Testis (tissue), 2 donors: Measurements from ENCODE around the gene UBE2D3.

Experiments
- POLR2A ChIP-seq: fragments of 450-650 bp; IDR thresholded peaks from one replicate; pipeline ENCODE4 v1.6.1; 2017; ENCODE audit warnings: antibody characterized with exemption, mild to moderate bottlenecking, moderate library complexity
- TF ChIP-seq, protein P1 (sequence below), 3 experiments: fragments of 450-650 bp in 2 of 3; fragments of 200-600 bp in 1 of 3; sonication (generic) in 1 of 3; IDR thresholded peaks; one replicate each; pipeline ENCODE4 v1.5.1; 2016 to 2019; ENCODE audit warnings: antibody characterized with exemption in 3 of 3, mild to moderate bottlenecking in 2 of 3, moderate library complexity in 1 of 3

GRCh38 chr4:102808009-102808408 lies 19.3 kb downstream of the UBE2D3 start:
- TF ChIP-seq, protein P1, sequence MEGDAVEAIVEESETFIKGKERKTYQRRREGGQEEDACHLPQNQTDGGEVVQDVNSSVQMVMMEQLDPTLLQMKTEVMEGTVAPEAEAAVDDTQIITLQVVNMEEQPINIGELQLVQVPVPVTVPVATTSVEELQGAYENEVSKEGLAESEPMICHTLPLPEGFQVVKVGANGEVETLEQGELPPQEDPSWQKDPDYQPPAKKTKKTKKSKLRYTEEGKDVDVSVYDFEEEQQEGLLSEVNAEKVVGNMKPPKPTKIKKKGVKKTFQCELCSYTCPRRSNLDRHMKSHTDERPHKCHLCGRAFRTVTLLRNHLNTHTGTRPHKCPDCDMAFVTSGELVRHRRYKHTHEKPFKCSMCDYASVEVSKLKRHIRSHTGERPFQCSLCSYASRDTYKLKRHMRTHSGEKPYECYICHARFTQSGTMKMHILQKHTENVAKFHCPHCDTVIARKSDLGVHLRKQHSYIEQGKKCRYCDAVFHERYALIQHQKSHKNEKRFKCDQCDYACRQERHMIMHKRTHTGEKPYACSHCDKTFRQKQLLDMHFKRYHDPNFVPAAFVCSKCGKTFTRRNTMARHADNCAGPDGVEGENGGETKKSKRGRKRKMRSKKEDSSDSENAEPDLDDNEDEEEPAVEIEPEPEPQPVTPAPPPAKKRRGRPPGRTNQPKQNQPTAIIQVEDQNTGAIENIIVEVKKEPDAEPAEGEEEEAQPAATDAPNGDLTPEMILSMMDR (IDR thresholded peaks at IDR 0.05) = no peak
- no peak for TF ChIP-seq POLR2A
